NCI-H510A treated with DMSO at 0.1 percent for 48 hours (cell line): Measurements from ENCODE around the gene FBLN2.

Source experiments
- DNase-seq: peaks from one replicate; lab custom pipeline; 2025; lab: John Stamatoyannopoulos, UW

The FBLN2 gene

DNA sequence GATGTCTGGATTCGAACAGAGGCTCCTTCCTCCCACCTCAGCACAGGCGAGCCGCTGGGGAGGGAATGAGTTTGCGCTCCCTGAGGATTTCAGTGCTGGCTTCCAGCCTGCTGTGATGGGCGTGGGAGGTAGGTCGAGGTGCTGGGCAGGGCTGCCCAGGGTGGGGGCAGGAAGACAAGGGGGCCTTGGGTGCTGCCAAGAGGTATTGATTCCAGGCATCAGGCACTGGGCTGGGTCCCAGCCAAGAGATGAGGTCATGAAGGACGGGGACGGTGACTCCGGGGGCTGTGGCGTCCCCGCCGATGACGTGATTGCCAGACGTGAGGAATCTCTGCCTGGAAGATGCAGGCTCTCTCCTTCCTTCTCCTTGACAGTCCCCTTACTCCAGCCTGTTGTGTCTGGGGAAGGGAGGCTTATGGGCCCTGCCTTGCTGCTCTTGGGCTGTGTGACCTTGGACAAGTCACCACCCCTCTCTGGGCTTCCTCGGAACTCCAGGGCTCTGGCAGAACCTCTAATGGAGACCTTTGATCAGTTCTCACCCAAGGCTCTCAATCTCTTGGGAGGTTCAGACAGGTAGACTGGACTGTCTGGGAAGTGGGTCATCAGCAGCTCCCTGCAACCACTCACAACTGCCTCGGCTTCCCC is 116.8 kb downstream of the FBLN2 start:
- no peak for DNase-seq

GRCh38 chr3:13666227-13666619 is 117.3 kb downstream of the FBLN2 start:
- no peak for DNase-seq

GRCh38 chr3:13666781-13667709 is 118.1 kb downstream of the FBLN2 start:
- no peak for DNase-seq

GRCh38 chr3:13668136-13668535 is 119.2 kb downstream of the FBLN2 start:
- DNase-seq = no peak

DNA sequence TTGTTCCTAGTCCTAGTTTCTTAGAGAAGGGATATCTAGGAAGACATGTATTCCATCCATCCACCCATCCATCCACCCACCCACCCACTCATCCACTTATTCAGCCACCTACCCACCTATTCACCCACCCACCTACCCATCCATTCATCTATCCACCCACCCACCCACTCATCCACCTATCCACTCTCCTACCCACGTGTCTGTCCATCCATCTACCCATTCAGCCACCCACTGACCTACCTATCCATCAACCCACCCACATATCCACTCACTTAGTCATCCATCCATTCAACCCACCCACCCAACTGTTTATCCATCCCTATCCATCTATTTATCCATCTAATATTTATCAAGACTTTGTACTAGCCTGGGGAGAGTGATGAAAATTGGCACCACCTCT is 120.5 kb downstream of the FBLN2 start:
- DNase-seq = no peak

- no peak for DNase-seq
These were observed 121.4 kb downstream of the FBLN2 start for GRCh38 chr3:13670292-13670691.

- no peak for DNase-seq
These were observed 122.7 kb downstream of the FBLN2 start for GRCh38 chr3:13671482-13672233.

DNA sequence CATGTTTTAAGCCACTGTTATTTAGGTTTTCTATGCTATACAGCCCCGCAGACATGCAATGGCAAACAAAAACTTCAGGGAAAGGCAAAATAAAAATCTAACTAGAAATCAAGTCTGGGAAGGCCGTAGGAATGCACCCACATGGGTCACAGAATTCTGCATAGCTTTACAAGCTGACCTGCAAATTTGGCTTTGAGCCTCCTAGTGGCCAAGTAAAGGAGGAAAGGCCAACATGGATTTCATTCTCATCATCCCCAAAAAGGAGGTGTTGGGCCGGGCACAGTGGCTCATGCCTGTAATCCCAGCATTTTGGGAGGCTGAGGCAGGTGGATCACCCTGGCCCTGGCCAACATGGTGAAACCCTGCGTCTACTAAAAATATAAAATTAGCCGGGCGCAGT is 124.3 kb downstream of the FBLN2 start:
- DNase-seq = no peak

DNA sequence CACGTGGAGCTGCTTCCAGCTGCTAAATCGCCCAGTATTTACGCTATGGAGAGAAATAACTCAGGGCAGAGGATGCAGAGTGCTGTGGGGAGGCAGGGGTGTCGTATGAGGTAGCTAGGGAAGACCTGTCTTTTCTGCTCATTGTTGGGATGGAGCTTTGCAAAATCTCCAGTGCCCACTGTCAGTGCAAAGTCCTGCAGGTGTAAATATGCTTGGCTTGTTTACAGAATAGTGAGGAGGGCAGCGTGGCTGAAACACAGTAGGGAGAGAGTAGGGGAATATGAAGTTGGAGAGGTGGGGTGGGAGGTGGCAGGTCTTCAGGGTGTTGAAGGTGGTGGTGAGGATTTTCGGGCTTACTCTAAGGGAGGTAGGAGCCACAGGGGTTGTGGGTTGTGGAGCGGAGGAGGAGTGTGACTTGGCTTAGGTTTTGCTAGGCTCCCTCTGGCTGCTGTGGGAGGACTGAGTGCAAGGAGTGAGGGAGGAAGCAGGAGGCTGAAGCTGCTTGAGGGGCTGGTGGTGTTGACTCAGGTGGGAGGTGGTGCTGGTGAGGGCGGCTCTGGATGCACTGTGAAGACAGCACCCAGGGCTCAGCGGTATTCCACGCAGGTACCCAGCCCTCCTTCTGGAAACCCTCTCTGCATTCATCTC is 125.7 kb downstream of the FBLN2 start:
- DNase-seq = no peak

GRCh38 chr3:13676356-13677017 is 127.6 kb downstream of the FBLN2 start:
- DNase-seq = no peak

GRCh38 chr3:13677272-13677671 is 128.3 kb downstream of the FBLN2 start:
- no peak for DNase-seq

DNA sequence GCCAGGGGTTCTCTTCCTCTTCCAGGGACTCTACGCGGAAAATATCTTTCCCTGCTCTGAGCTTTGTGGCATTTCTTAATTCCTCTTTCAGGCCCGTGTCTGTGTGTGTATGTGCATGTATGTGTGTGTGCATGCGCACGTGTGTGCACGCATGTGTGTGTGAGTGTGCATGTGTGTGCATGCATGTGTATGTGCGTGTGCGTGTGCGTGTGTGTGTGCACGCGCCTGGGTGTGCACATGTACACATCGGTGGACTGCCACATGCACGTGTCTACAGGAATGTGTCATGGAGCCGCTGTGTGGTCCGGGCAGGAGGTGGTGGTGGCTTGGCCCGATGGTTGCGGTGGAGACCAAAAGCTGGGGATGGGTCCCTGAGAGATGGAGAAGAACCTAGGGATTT is 133.0 kb downstream of the FBLN2 start:
- no peak for DNase-seq

GRCh38 chr3:13682331-13683013 is 133.5 kb downstream of the FBLN2 start:
- no peak for DNase-seq

GRCh38 chr3:13683288-13683687 is 134.4 kb downstream of the FBLN2 start:
- DNase-seq = no peak

GRCh38 chr3:13683772-13684171 is 134.8 kb downstream of the FBLN2 start:
- no peak for DNase-seq

DNA sequence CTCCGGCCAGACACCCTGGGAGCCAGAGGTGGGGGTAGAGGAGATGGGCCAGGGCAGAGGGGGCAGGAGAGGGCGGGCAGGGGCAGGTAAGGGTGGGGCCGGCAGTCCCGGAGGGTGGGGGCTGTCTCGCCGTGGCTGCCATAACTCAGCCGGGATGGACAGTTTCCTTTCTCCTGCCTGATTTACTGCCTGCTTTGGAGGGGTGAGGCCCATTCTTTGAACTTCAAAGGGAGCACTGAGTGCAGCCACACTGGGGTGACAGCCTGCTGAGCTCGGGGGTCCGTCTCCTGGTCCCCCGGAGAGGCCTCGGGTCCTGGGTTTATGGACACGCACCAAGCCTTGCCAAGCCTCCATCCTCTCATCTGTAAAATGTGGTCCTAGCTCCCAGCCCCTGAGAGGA is 135.4 kb downstream of the FBLN2 start:
- no peak for DNase-seq

DNA sequence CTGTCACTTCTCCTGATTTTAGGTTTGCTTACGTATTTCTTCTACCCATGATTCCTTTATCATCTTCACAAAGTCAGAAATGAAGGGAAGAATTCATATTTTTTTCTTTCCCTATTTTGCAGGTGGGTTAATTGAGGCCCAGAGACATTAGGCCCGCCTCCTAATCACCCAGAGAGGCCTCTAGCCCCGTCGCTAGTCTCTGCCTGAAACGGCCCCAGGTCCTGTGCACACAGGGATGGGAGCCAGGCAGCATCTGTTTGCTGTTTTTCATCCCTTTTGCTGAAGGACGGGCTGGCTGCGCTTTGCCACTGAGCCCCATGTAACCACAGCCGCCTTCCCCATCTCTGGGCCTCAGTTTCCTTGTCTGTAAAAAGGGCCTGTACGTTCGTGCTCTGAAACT is 135.9 kb downstream of the FBLN2 start:
- DNase-seq = no peak

- DNase-seq = no peak
These were observed 136.8 kb downstream of the FBLN2 start for GRCh38 chr3:13685721-13686120.

DNA sequence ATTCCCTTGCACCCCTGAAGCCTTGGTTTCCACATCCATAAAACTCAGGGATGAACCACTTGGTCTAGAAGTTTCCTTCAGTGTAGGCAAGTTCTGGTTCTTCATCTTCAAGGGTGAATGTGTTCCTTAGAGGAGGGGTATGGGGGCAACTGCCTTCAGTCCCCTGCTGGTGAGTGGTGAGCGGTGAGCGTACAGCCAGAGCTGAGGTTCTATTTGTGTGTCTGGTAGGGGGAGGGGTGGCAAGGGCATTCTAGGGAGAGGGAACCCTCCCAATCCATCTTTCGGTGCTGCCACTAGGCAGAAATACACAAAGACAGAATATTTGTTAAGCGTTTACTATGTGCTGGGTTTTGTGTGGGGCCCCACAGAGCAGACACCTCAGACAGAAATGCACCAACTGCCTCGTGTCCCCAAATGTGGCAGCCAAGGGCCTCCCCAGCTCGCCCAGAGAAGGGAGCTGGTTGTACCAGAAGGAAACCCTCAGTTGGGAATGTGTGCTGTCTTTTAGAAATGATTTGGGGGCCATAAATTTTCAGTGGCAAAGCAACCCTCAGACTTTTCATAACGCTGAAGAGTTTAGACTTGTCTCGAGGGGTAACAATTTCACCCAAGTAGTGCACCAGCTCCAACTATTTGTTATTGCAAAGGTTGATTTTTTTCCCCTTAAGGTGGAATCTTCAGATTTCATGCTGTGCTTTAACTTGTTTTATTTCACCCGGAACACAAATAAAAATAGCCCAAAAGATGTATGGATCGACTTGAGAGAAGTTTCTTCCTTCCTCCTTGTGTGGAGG is 137.6 kb downstream of the FBLN2 start:
- DNase-seq = no peak

DNA sequence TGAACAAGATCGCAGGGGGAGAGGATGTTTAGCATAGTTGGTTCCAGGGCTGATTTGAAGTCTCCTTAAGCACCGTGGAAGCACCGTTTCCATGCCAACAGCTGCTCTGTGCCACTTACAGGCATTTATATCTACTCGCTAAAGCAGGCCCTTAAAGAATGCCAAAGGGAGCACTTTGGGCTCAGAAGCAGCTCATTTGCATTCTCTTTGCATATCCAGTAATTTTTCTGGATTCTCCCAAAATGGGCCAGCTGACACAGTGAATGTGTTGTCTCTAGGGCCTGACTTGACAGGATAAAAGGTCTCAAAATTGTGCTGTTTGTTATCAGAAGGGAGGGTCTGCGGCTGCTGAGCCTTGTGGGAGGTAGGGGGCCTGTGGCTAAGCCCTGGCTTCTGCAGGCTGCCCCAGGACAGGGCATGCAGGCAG is 138.6 kb downstream of the FBLN2 start:
- no peak for DNase-seq
